GM21717 (cell line): ENCODE results near the gene CFAP97D2.
"Not testable (repeated sequence)": the region's sequence is repeated elsewhere in the genome, so short reads cannot be mapped to it uniquely, and the experiment has no call there.

Source experiments
- ATAC-seq: cut with Tn5 transposase; IDR thresholded peaks from one replicate; pipeline ENCODE4 v1.9.1; 2021; ENCODE audit warnings: mild to moderate bottlenecking, moderate library complexity; ENCODE audit not compliant: unreplicated experiment

The CFAP97D2 gene

DNA sequence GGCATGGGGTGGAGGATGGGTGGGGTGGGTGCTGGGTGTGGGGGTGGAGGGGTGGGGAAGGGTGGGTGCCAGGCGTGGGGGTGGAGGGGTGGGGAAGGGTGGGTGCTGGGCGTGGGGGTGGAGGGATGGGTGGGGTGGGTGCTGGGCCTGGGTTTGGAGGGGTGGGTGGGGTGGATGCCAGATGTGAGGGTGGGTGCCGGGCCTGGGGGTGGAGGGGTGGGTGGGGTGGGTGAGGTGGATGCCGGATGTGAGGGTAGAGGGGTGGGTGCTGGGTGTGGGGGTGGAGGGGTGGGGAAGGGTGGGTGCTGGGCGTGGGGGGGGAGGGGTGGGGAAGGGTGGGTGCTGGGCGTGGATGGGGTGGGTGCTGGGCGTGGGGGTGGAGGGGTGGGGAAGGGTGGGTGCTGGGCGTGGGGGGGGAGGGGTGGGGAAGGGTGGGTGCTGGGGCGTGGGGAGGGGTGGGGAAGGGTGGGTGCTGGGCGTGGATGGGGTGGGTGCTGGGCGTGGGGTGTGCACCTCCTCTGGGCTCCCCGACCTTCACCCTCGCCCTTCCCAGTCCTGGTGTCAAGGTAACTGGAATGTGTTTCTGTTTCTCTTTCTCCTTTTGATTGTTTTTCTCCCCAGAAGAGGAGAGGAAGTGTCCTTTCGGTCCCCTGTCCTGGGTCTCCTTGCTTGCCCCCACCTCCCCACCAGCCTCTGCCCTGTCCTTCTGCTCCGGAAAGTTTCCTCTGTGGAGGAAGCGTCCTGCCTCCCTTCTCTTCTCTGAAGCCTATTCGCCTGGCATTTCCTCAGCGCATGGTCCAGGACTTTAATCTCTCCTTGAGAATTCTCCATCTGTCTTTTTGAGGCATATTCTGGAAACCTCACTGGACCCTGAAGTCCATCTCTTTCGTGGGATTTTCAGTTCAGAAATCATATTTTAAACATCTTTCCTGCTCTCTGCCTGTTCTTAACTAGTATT is 22.9 kb upstream of the CFAP97D2 start:
- ATAC-seq: no peak

DNA sequence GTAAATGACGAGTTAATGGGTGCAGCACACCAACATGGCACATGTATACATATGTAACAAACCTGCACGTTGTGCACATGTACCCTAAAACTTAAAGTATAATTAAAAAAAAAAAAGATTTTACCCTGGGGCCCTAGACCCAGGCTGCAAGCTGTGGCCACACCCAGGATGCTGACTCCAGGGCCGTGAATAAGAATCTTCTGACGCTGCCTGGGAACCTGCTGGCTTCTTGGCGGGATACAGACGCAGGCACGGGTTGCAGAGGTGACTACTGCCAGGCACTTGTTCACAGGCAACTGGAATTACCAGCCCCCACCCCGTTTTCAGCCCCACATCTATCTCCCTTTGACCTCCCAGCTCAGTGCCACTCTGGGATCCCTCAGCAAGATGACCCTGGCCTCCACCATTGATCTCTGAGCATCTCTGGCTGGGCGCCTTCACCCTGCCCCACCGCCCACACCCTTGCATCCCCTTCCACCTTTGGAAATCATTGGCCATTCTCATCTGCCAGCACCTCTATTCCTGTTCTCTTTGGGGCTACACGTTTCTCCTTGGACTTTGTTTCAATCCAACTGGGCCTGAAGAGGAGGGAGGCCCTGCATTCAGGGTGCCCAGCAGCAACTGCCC is 21.1 kb upstream of the CFAP97D2 start:
- no peak for ATAC-seq

DNA sequence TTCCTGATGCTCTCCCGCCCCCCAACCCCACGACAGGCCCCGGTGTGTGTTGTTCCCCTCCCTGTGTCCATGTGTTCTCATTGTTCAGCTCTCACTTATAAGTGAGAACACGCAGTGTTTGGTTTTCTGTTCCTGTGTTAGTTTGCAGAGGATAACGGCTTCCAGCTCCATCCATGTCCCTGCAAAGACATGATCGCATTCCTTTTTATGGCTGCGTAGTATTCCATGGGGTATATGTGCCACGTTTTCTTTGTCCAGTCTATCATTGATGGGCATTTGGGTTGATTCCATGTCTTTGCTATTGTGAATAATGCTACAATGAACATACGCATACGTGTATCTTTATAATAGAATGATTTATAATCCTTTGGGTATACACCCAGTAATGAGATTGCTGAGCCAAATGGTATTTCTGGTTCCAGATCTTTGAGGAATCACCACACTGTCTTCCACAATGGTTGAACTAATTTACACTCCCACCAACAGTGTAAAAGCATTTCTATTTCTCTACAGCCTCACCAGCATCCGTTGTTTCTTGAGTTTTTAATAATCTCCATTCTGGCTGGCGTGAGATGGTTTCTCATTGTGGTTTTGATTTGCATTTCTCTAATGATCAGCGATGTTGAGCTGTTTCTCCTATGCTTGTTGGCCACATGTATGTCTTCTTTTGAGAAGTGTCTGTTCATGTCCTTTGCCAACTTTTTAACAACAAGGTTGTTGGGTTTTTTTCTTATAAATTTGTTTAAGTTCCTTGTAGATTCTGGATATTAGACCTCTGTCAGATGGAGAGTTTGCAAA is 20.0 kb upstream of the CFAP97D2 start:
- ATAC-seq: not testable (repeated sequence)

GRCh38 chr13:114161028-114161556 is 18.0 kb upstream of the CFAP97D2 start:
- no peak for ATAC-seq

DNA sequence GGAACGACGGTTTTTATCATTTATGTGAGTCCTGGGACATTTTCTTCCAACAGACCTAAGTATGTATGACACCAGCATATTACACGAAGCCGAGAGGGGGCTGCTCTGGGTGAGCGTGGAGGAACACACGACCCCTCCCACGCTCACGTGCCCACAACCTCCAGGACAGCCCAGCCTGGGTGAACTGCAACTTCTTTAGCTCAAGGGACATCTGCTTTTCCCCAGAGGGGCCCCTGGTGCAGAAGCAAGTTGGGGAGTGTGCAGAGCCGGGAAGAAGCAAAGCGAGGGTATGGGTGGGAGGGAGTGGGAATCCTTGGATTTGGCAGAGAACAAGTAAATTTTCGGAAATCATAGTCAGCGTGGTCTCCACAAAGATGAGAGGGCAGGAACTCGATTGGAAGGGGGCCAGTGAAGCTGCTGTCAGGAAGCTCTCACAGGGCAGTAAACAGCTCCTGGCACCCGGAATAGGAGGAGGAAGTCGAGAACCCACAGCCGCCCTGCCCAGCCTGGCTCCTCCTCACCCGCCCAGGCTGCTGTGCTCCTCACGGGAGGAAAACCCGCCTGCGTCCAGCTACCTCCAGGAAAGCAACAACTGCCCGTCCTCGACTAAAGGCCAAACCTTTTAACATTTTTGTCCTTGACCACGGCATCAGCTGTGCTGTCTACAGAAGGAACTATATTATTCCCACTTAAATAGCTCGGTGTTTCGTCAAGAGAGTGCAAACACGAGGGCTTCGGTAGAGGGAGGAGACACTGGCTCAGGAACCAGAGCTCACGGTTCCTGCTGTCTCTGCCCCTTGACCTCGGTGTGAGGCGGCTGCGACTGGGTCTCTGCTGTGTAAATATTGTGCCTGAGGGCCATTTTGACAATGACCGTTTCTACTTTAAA is 17.2 kb upstream of the CFAP97D2 start:
- ATAC-seq: no peak

GRCh38 chr13:114162533-114162922 is 16.5 kb upstream of the CFAP97D2 start:
- ATAC-seq: no peak

GRCh38 chr13:114164053-114164452 is 15.0 kb upstream of the CFAP97D2 start:
- no peak for ATAC-seq

DNA sequence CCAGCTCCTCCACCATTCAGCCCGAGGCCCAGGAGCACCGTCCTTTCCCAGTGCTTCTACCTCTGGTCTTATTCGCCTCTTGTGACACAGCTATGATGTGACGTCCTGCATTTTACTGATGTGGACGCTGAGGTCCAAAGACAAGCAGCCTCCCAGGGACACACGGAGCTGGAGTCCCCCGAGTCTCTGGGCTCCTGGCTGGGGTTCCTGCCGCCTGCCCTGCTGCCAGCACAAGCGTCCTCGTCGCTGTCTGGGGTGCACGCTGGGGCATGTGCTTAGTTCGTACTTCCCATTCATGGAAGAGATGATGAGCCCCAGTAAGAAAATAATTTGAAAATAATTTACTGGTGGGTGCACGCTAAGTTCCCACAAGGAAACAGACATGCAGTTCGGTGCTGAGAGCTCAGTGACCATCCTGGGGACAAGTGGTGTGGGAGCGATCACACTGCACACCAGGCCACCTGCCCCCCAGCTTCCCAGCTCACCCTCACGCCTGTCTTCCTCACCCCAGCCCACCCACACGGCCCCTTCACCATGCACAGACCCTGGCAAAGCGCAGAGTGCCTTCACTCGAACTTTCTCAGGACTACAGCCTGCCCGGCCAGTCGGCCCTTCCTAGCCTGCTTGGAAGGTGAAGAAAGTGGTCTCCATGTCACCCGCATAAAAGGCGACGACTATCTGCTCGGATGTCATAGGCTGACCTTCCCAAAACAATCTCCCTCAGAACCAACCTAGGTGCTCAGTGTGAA is 14.2 kb upstream of the CFAP97D2 start:
- ATAC-seq: no peak

DNA sequence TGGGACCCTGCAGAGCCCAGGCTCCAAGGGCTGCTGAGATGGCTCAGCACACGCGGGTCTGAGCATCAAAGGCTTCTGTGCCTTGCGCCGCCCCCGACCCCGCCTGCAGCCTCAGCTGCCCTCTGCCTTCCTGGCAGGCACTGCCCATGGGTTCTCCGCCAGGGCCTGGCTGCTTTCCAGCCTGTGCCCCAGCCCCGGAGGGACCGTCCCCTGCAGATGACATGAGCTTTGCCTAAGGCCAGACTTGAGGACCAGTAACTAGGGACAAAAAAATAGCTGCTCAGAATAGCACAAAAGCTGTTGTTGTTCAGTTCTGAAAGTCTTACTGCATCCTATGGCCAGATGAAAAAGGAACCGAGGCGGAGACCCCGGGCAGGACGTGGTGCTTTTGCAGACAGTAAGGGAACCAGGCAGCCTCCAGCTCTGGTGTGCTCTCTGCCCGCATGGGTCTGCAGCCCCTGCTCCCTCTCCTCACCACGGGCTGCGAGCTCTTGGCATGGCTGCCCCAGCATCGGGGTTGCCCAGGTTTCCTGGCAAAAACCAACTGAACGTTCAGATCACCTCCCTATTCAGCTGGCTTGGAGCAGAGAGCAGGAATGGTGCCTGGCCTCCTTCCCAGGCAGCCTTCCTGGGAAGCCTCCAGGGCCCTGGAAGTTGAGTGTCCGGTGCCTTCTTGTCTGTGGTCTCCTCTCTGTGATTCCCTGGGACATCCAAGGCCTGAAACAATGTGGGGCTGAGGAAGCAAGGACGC is 12.5 kb upstream of the CFAP97D2 start:
- no peak for ATAC-seq

DNA sequence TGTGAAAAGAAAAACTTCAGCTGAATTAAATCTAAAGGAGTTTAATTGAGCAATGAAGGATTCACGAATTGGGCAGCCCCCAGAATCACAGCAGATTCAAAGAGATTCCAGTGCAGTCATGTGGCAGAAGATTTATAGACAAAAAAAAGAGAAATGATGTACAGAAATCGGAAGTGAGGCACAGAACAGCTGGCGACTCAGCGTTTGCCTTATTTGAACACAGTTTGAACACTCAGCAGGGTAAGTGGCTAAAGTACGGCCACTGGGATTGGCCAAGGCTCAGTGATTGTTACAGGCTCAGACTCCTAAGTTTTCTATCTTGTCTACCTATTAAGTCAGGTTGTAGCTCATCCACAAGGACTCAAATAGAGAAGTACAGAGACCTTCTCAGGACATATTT is 11.6 kb upstream of the CFAP97D2 start:
- ATAC-seq: no peak

- ATAC-seq: no peak
Measured at GRCh38 chr13:114167885-114168284, 11.2 kb upstream of the CFAP97D2 start.

DNA sequence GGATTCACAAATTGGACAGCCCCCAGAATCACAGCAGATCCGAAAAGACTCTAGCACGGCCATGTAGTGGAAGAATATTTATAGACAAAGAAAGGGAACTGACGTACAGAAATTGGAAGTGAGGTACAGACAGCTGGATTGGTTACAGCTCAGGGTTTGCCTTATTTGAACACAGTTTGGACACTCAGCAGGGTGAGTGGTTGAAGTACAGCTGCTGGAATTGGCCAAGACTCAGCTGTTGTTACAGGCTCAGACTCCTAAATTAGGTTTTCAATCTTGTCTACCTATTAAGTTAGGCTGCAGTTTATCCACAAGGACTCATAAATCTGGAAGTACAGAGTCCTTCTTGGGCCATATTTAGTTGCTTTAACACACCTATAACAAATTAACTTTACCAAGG is 5.8 kb upstream of the CFAP97D2 start:
- ATAC-seq: no peak

- no peak for ATAC-seq
Measured at GRCh38 chr13:114173745-114174144, 5.3 kb upstream of the CFAP97D2 start.

DNA sequence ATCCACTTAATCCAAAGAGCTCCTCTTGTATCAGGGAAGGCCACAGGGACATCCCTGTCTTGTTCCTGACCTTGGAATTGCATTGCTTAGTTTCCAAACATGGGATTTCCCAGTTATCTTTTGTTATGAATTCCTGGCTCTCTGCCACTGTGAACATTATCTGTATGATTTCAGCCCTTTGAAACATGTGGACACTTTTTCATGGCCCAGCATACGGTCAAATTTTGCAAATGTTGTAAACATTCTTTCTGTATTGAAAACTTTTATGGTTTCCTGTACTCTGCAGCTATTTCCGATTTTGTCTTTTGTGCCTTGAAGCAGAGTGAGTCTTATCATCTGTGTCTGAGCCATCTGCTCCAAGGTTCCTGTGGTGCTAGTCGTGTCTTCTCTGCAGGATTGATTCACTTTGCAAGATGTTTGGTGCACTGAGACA is 4.5 kb upstream of the CFAP97D2 start:
- no peak for ATAC-seq

GRCh38 chr13:114176359-114176902 is 2.6 kb upstream of the CFAP97D2 start:
- not testable (repeated sequence) for ATAC-seq

DNA sequence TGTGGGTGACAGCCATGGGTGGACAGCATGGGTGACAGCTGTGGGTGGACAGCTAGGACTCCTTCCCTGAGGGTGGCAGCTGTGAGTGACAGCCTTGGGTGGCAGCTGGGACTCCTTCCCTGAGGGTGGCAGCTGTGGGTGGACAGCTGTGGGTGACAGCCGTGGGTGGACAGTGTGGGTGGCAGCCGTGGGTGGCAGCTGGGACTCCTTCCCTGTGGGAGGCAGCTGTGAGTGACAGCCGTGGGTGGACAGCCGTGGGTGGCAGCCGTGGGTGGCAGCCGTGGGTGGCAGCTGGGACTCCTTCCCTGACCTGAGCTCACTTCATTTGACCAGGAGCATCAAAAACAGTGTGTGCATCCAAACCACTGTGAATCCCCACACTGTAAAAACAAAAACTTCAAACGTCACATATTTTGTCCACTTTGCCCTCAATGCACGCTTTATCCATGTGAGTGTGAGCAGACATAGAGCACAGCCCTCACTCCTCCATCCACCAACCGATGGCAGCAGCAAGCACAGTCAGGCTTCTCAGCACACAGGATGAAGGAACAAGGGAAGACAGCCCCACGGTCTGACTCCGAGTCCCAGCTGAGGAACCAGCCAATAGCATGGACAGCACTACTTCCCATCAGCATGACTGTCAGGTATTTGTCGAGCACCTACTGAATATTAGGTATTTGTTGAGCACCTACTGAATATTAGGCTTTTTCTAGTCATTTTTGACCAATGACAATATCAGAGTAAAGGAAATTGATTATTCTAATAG is 1.6 kb upstream of the CFAP97D2 start:
- no peak for ATAC-seq

DNA sequence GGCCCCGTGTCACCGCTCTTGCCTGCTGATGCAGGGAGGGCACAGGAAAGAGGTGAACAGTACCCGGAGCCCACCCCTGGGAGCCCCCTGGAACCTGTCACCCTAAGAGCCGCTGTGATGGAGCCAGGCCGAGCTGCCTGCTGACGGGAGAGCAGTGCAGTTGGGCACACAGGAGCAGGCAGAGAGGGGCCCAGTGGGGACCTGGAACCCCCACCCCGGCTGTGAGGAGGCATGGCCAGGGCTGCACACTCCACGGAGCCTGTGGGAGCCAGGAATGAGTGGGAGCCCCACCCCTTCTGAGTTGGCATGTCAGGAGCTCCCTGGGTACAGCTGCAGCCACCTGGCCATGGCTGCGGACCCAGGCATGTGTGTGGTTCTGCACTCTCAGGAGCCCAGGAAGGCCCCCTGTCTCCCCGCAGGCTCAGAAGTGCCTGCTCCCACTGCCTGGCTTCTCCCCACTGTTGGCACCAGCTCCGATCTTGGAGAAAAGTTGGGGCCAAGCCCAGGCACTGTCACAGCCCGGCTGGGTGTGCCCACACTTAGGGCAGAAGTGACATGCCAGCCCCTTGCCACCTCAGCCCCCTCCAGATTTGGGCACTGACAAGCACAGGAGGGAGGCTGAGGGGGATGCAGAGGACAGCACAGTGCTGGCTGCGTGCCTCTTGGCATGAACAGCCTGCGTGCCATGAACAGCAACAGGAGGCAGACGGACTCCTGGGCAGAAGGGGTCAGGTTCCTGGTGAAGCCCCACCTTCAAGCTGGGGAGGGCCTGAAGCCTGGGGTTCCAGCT is 6.3 kb downstream of the CFAP97D2 start:
- no peak for ATAC-seq
